Stimulated activated naive CD8-positive, alpha-beta T cell treated with anti-CD3 and anti-CD28 coated beads, Interleukin-15, Interleukin-2, amounts not matched to agents 100 ng/mL and 50 ng/mL, for 24 hours (primary cell): ENCODE measurements around the gene WDR26.
"Not testable (repeated sequence)": the region's sequence is repeated elsewhere in the genome, so short reads cannot be mapped to it uniquely, and the experiment has no call there.

ENCODE experiments used
- H3K27ac Mint-ChIP-seq: one replicate; pipeline ENCODE4 v1.8.0; 2021; ENCODE audit warnings: mild to moderate bottlenecking, mixed read lengths
- H3K27me3 Mint-ChIP-seq: one replicate; pipeline ENCODE4 v1.8.0; 2021; ENCODE audit warnings: mixed read lengths
- H3K36me3 Mint-ChIP-seq: one replicate; pipeline ENCODE4 v1.8.0; 2021; ENCODE audit warnings: low read depth, mixed read lengths
- H3K4me1 Mint-ChIP-seq: one replicate; pipeline ENCODE4 v1.8.0; 2021; ENCODE audit warnings: low read depth, mixed read lengths
- H3K4me3 Mint-ChIP-seq: one replicate; pipeline ENCODE4 v1.8.0; 2021; ENCODE audit warnings: mild to moderate bottlenecking, mixed read lengths
- H3K9me3 Mint-ChIP-seq: one replicate; pipeline ENCODE4 v1.8.0; 2021; ENCODE audit warnings: mixed read lengths

The WDR26 gene

DNA sequence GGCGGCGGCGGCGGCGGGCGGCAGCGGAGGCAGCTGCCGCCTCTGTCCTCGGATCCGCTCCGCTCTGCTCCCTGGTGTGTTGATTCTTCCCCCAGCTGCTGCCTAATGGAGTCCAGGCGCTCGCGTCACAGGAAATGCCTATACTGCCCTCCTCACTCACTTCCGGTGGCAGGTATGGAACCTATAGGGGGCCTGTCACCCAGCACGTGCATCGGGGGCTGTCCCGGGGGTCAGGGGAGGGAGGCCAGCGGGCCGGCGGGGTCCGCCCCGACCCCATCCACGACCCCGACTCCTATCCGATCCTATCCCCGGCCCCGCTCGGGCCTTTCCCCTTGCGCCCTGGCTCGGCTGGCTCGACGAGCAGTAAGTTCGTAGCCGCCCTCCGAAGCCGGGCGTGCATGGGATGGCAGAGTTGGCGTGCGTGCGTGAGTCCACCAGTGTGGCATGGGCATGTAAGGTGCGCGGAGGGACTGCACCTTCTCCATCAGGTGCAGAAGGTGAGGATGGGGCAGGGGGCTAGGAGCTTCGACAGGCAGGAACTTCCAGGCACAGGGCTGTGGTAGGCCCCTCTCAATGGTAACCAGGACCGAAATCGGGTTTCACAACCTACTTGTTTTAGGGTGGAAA is at the start of gene WDR26:
Gene WDR26 (minus strand): TSS at position 107 of the 627 bp plus-strand sequence.
- Mint-ChIP-seq H3K9me3 (no peaks in the 10 kb centered on the region), H3K27ac (peak within 1 kb of the TSS; percentile 98), H3K4me1 (peaks cover 58% of the 10 kb centered on the region), H3K36me3 (peaks cover 34% of the 10 kb centered on the region), H3K27me3 (no peaks in the 10 kb centered on the region), H3K4me3 (peak within 1 kb of the TSS; percentile 98)

DNA sequence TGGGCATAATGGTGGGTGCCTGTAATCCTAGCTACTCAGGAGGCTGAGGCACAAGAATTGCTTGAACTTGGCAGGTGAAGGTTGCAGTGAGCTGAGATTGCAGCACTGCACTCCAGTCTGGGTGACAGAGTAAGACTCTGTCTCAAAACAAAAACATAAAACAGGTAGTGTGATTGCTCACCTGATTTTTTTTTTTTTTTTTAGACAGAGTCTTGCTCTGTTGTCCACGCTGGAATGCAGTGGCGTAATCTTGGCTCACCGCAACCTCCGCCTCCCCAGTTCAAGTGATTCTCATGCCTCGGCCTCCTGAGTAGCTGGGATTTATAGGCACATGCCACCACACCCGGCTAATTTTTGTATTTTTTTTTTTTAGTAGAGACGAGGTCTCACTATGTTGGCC is 48.6 kb upstream of the WDR26 start:
- H3K36me3 Mint-ChIP-seq, H3K27ac Mint-ChIP-seq, H3K9me3 Mint-ChIP-seq, H3K27me3 Mint-ChIP-seq, H3K4me1 Mint-ChIP-seq, H3K4me3 Mint-ChIP-seq: not testable (repeated sequence)

DNA sequence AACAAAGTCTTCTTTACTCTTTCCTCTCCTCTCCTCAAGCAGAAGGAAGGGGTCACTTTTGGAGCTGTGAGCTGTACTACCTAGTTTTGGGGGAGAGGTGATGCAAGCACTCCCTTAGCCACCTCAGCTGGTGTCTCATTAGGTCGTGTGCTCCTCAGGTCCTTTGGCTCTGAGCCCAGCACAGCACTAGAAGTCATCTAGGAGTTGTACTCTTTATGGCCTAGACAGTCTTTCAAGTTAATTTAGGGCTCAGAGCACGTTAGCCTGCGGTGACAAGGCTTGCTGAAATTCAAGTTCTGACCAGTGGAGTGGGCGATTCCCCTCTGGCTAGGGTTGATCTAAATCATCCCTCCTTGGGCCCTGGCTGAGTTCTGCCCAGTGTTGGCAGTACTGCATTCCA is 48.0 kb upstream of the WDR26 start:
- no peaks in the 10 kb centered on the region for H3K4me1 Mint-ChIP-seq
- no peaks in the 10 kb centered on the region for H3K36me3 Mint-ChIP-seq
- H3K4me3 Mint-ChIP-seq: no peak overlapping the region
- no peaks in the 10 kb centered on the region for H3K27me3 Mint-ChIP-seq
- no peak overlapping the region for H3K27ac Mint-ChIP-seq
- peaks cover 3% of the 10 kb centered on the region for H3K9me3 Mint-ChIP-seq

DNA sequence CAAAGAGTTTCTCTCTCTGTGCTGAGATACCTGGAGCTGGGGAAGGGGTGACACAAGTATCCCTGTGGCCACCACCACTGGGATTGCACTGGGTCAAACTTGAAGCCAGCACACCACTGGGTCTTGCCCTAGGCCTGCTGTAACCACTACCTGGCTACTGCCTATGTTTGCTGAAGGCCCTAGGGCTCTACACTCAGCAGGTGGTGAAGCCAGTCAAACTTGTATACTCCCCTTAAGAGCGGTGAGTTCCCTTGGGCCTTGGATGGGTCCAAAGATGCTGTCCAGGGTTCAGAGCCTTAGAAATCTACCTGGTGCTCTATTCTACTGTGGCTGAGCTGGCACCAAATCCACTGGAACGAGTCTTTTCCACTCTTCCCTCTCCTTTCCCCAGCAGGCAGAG is 47.0 kb upstream of the WDR26 start:
- no peak overlapping the region for H3K4me3 Mint-ChIP-seq
- H3K4me1 Mint-ChIP-seq: no peaks in the 10 kb centered on the region
- peaks cover 3% of the 10 kb centered on the region for H3K9me3 Mint-ChIP-seq
- no peak overlapping the region for H3K27ac Mint-ChIP-seq
- H3K36me3 Mint-ChIP-seq: no peaks in the 10 kb centered on the region
- no peaks in the 10 kb centered on the region for H3K27me3 Mint-ChIP-seq

DNA sequence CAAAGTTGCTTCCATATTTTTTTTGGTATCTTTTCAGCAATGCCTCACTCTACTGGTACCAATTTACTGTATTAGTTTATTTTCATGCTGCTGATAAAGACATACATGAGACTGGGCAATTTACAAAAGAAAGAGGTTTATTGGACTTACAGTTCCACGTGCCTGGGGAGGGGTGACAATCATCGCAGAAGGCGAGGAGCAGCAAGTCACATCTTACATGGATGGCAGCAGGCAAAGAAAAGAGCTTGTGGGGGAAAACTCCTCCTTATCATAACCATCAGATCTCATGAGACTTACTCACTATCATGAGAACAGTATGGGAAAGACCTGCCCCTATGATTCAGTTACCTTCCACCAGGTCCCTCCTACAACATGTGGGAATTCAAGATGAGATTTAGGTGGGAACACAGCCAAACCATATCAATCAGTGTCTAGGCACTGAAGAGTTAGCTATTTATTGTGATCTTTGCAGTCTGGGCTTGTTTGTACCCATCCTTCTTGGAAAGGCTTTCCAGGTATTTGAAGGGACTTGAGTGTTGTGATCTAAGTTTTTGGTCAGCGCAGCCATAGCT is 46.4 kb upstream of the WDR26 start:
- not testable (repeated sequence) for H3K36me3 Mint-ChIP-seq, H3K4me1 Mint-ChIP-seq, H3K27me3 Mint-ChIP-seq, H3K27ac Mint-ChIP-seq, H3K4me3 Mint-ChIP-seq, H3K9me3 Mint-ChIP-seq

DNA sequence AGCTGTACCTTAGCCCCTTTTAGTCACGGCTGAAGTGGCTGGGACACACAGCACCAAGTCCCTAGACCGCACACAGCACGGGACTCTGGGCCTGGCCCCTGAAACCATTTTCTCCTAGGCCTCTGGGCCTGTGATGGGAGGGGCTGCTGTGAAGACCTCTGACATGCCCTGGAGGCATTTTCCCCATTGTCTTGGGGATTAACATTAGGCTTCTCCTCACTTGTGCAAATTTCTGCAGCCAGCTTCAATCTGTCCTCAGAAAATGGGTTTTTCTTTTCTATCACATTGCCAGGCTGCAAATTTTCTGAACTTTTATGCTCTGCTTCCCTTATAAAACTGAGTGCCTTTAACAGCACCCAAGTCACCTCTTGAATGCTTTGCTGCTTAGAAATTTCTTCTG is 45.6 kb upstream of the WDR26 start:
- H3K4me3 Mint-ChIP-seq, H3K9me3 Mint-ChIP-seq, H3K4me1 Mint-ChIP-seq, H3K27me3 Mint-ChIP-seq, H3K36me3 Mint-ChIP-seq, H3K27ac Mint-ChIP-seq: not testable (repeated sequence)

DNA sequence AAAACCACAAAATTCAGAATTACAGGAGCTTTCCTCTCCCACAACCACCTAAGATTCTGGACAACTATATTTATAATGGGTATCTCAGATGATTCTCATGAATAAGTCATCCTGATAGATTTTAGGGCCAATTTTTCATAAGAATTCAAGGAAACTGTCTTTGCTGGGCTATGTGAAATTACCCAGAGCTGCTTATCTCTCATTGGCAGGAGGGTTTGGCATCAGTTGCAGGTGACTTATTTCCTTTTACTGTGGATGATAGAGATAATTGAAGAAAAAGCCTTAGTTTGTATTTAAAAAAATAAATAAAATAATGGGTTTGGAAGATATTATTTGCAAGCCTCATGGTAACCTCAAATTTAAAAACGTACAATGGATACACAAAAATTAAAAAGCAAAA is 38.2 kb upstream of the WDR26 start:
- Mint-ChIP-seq H3K4me1 (no peaks in the 10 kb centered on the region), H3K27me3 (peaks cover 4% of the 10 kb centered on the region), H3K4me3 (no peak overlapping the region), H3K27ac (no peak overlapping the region), H3K9me3 (peaks cover 4% of the 10 kb centered on the region), H3K36me3 (no peaks in the 10 kb centered on the region)

DNA sequence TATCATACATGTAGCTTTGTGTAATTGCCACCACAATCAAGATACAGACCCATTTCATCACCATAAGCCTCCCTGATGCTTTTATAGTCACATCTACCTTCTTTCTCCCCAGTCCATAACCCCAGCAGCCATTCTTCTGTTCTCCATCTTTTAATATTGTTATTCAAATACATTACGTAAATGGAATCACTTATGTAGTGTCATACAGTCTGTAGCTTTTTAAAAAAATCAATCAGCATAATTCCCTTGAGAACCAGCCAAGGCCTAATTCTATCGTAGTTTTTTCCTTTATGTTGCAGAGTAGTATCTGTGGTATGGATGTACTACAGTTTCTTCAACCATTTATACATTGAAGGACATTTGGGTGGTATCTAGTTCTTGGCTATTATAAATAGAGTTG is 31.6 kb upstream of the WDR26 start:
- H3K4me1 Mint-ChIP-seq: peaks cover 10% of the 10 kb centered on the region
- no peak overlapping the region for H3K27ac Mint-ChIP-seq
- H3K36me3 Mint-ChIP-seq: no peaks in the 10 kb centered on the region
- no peaks in the 10 kb centered on the region for H3K27me3 Mint-ChIP-seq
- H3K4me3 Mint-ChIP-seq: no peak overlapping the region
- H3K9me3 Mint-ChIP-seq: no peaks in the 10 kb centered on the region

DNA sequence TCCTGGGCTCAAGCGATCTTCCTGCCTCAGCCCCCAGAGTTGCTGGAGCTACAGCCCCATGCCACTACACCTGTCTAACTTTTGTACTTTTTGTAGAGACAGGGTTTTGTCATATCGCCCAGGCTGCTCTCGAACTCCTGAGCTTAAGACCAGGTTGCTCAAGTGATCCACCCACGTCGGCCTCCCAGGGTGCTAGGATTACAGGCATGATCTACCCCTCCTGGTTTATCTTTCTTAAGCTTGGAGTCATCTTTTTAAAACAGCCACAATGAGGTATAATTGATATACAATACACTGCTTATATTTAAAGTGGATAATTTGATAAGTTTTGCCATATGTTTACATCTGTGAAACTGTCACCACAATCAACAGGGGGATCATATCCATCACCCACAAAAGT is 25.4 kb upstream of the WDR26 start:
- Mint-ChIP-seq H3K36me3 (peaks cover 3% of the 10 kb centered on the region), H3K9me3 (no peaks in the 10 kb centered on the region), H3K4me3 (no peak overlapping the region), H3K4me1 (peaks cover 12% of the 10 kb centered on the region), H3K27ac (no peak overlapping the region), H3K27me3 (no peaks in the 10 kb centered on the region)

DNA sequence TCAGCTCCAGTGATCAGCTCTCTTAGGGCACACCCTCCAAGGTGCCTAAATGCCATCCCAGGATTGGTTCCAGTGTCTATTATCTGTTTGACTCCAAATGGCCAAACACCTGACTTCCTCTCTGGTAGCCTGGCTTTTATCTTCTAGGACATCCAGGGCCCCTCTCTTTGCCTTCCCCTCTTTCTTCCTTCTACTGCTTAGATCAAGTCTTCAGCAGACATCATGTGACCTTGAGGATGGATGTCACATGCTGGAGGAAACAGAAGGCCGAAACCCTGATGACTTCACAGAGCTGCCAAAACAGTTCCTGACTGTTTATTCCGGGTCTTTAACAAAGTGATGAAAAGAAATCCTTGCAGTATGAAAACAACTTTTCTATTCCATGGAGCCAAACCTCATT is 24.4 kb upstream of the WDR26 start:
- H3K27ac Mint-ChIP-seq: no peak overlapping the region
- no peak overlapping the region for H3K4me3 Mint-ChIP-seq
- peaks cover 3% of the 10 kb centered on the region for H3K36me3 Mint-ChIP-seq
- H3K9me3 Mint-ChIP-seq: no peaks in the 10 kb centered on the region
- H3K4me1 Mint-ChIP-seq: peaks cover 12% of the 10 kb centered on the region
- H3K27me3 Mint-ChIP-seq: no peaks in the 10 kb centered on the region

DNA sequence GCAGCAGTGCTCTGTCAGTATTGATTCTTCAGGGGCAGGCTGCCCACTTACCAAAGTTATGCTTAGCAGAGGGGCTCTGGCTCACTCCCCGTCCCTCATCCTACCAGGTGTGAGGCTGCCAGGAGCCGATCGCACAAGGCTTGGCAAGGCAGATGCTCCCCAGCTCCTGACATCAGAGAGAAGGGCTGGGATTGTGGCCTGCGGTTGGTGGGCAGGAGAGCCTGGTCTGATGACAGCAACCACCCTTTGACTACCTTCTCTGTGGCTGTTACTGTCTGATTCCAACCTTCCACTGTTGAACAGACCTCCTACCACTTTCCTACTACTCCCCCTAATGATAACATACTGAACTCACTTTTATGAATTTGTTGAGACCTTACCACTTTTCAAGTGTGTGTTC is 23.7 kb upstream of the WDR26 start:
- H3K4me3 Mint-ChIP-seq: no peak overlapping the region
- peaks cover 12% of the 10 kb centered on the region for H3K4me1 Mint-ChIP-seq
- no peaks in the 10 kb centered on the region for H3K9me3 Mint-ChIP-seq
- H3K36me3 Mint-ChIP-seq: peaks cover 3% of the 10 kb centered on the region
- H3K27me3 Mint-ChIP-seq: no peaks in the 10 kb centered on the region
- no peak overlapping the region for H3K27ac Mint-ChIP-seq

DNA sequence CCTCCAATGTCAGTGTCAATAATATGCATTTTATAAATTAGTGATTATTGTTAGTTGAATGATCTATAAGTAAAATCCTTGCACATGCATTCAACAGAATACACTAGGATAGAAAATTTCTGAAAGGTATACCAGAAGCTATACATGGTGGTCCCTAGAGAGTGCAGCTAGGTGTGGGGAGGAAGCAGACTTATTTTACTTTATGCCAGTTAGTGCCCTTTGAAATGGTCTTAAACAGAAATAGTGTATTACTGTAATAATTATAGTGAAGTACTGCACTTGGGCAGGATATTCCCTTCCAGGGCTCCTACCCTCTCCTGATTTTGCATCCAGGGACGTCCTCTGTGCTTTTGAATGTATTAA is 23.2 kb upstream of the WDR26 start:
- Mint-ChIP-seq H3K4me3 (peak overlapping the region; percentile 5), H3K4me1 (peaks cover 12% of the 10 kb centered on the region), H3K9me3 (no peaks in the 10 kb centered on the region), H3K27me3 (no peaks in the 10 kb centered on the region), H3K36me3 (peaks cover 3% of the 10 kb centered on the region), H3K27ac (no peak overlapping the region)

DNA sequence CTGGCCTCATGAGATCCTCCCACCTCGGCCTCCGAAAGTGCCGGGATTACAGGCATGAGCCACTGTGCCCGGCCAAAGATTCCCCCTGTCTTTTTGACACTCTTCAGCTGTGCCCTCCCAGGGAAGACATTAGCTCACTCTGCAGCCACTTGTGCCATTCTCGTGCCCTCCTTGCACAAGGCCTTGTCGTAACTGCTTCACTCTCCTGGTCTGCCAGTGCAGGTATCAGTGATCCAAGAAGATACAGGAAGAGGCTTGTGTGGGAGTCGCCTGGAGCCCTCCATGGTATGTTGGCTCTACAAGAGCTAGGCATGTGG is 22.0 kb upstream of the WDR26 start:
- peak overlapping the region; percentile 54 for H3K27ac Mint-ChIP-seq
- peaks cover 13% of the 10 kb centered on the region for H3K4me1 Mint-ChIP-seq
- no peaks in the 10 kb centered on the region for H3K27me3 Mint-ChIP-seq
- H3K4me3 Mint-ChIP-seq: peak overlapping the region; percentile 18
- peaks cover 3% of the 10 kb centered on the region for H3K36me3 Mint-ChIP-seq
- no peaks in the 10 kb centered on the region for H3K9me3 Mint-ChIP-seq

DNA sequence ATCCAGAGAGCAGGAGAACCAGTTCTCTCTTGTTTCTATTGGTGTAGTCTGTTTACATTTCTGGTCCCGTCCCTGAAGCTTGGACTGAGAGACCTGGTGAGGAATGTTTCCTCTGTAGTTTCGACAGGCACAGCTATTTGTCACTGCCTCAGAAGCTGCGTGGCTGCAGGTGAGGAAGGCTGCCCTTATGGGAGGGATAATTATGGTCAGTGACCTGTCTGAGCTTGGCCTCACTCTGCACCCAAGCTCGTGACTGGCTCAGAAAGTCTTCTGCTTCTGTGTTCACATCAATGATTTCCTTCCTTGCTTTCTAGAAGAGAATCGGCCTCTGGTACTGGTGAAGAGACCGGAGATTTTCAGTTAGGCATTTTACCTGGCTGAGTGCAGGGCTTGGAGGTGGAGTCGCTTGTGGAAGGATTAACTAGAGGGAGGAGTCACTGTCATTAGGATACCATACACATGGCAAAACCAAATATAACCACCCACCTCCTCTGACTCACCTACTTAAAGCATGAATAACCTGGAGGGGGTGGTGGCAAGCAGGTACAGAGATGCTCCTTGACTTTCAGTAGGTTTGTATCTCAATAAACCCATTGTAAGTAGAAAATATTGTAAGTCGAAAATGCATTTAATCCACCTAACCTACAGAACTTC is 19.9 kb upstream of the WDR26 start:
- Mint-ChIP-seq H3K36me3 (peaks cover 3% of the 10 kb centered on the region), H3K4me1 (peaks cover 30% of the 10 kb centered on the region), H3K9me3 (no peaks in the 10 kb centered on the region), H3K27ac (no peak overlapping the region), H3K4me3 (no peak overlapping the region), H3K27me3 (no peaks in the 10 kb centered on the region)

DNA sequence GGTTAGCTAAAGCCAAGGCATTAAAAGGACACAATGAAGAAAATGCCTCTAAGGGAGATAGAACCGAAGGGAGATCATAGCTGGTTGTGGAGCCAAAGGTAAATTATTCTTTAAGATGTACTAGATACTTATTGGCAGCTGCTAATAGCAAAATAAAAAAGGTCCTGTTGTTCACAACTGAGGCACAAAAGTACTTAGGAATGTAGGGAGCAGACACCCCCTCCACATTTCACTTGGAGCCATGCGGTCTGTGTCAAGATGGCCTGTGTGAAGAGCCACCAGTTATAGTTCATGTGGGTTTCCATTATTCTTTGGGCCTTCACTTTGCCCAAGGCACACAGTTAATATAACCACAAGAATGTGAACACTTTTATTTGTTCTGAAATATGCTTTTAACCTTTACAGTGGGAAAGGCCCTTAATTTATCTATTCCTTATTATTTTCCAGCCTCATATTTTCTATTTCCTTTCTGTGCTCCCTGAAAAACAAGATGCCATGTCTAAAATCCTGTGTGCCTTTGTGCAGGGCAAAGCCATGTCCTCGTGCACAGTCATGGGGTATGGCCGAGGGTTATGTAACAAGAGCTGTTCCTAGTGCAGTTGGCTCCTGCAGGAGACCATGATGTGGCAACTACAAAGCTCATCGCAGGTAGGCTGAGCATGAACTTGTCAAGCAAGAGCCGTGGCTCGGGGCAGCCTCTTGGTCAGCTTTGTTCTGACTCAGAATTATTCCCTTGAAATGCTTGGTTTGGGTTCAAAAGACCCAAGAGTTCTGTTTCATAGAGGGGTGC is 16.2 kb upstream of the WDR26 start:
- H3K9me3 Mint-ChIP-seq: no peaks in the 10 kb centered on the region
- H3K27ac Mint-ChIP-seq: no peak overlapping the region
- peaks cover 10% of the 10 kb centered on the region for H3K36me3 Mint-ChIP-seq
- H3K4me3 Mint-ChIP-seq: no peak overlapping the region
- H3K4me1 Mint-ChIP-seq: peaks cover 26% of the 10 kb centered on the region
- H3K27me3 Mint-ChIP-seq: no peaks in the 10 kb centered on the region
